ENCODE results near the gene ADORA2B.

DNA sequence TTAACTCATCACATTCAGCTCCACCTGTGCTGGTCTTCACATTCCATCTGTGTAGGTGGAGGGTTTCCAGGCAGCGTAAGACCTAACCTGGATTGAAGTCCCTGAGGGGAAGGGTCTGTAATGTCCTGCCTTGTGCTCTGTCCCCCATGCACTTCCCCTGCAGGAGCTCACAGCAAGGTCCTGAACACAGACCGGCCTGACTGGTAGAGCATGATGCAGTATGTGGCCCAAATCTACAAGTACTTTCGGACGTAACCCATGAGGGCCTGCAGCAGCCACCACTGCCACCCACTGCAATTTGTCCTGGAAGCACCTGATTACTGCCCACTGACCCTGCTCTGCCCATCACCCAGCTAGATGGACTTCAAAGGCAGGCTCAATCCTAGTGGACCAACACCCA is 36.6 kb upstream of the ADORA2B start:
- TF ChIP-seq, protein P1, sequence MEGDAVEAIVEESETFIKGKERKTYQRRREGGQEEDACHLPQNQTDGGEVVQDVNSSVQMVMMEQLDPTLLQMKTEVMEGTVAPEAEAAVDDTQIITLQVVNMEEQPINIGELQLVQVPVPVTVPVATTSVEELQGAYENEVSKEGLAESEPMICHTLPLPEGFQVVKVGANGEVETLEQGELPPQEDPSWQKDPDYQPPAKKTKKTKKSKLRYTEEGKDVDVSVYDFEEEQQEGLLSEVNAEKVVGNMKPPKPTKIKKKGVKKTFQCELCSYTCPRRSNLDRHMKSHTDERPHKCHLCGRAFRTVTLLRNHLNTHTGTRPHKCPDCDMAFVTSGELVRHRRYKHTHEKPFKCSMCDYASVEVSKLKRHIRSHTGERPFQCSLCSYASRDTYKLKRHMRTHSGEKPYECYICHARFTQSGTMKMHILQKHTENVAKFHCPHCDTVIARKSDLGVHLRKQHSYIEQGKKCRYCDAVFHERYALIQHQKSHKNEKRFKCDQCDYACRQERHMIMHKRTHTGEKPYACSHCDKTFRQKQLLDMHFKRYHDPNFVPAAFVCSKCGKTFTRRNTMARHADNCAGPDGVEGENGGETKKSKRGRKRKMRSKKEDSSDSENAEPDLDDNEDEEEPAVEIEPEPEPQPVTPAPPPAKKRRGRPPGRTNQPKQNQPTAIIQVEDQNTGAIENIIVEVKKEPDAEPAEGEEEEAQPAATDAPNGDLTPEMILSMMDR (IDR thresholded peaks at IDR 0.05): no peak
- TF ChIP-seq POLR2A (IDR thresholded peaks at IDR 0.05): no peak

All from right lobe of liver (tissue), 4 donors.